Measurements from ENCODE around the gene GRIK2. TPM values are rescaled to one million over a fixed set of nuclear protein-coding genes. Genes with fewer than 3 reads are reported as not detected.

The GRIK2 gene
- total RNA-seq, 1 donor from 2014 or later: 2.5 TPM

- Histone ChIP-seq H3K9ac (ENCODE audit: low read length) (no peak overlapping the region), H3K27me3 (ENCODE audit: insufficient read depth, low read length) (no peaks in the 10 kb centered on the region), H2AFZ (ENCODE audit: low read depth, low read length) (no peak overlapping the region), H3K36me3 (ENCODE audit: insufficient read depth, low read length) (no peaks in the 10 kb centered on the region), H4K20me1 (ENCODE audit: insufficient read depth, low read length) (no peaks in the 10 kb centered on the region), H3K27ac (ENCODE audit: low read depth, low read length) (no peak overlapping the region), H3K79me2 (ENCODE audit: insufficient read depth, low read length) (no peaks in the 10 kb centered on the region), H3K4me3 (ENCODE audit: insufficient read depth, low read depth, low read length) (no peak overlapping the region), H3K4me2 (ENCODE audit: low read length) (no peak overlapping the region), H3K9me3 (ENCODE audit: insufficient read depth, low read depth, low read length) (no peaks in the 10 kb centered on the region), H3K4me1 (ENCODE audit: insufficient read depth, low read length) (no peaks in the 10 kb centered on the region)
- H3K4me3 Mint-ChIP-seq (ENCODE audit: unreplicated experiment): no peak overlapping the region
- no peaks in the 10 kb centered on the region for H3K9me3 Mint-ChIP-seq (ENCODE audit: unreplicated experiment)
- no peak overlapping the region for H3K27ac Mint-ChIP-seq (ENCODE audit: unreplicated experiment)
- H3K27me3 Mint-ChIP-seq (ENCODE audit: low read depth, unreplicated experiment): no peaks in the 10 kb centered on the region
- DNase-seq (ENCODE audit: low read depth): no peak
- H3K36me3 Mint-ChIP-seq (ENCODE audit: low read depth, unreplicated experiment): no peaks in the 10 kb centered on the region
- TF ChIP-seq CTCF (IDR thresholded peaks at IDR 0.05; ENCODE audit: insufficient read depth, low read depth, low read length): no peak
- no peak for TF ChIP-seq EZH2 (IDR thresholded peaks at IDR 0.05; ENCODE audit: insufficient read depth, low read length)
- H3K4me1 Mint-ChIP-seq (ENCODE audit: low read depth, unreplicated experiment): no peaks in the 10 kb centered on the region
- no peak for FAIRE-seq
Observed at GRCh38 chr6:101747160-101747559, 353.7 kb downstream of the GRIK2 start.

- H3K27me3 Mint-ChIP-seq (ENCODE audit: low read depth, unreplicated experiment): no peaks in the 10 kb centered on the region
- H3K4me3 Mint-ChIP-seq (ENCODE audit: unreplicated experiment): no peak overlapping the region
- Histone ChIP-seq H4K20me1 (ENCODE audit: insufficient read depth, low read length) (no peaks in the 10 kb centered on the region), H3K9me3 (ENCODE audit: insufficient read depth, low read depth, low read length) (no peaks in the 10 kb centered on the region), H3K4me3 (ENCODE audit: insufficient read depth, low read depth, low read length) (no peak overlapping the region), H3K4me1 (ENCODE audit: insufficient read depth, low read length) (no peaks in the 10 kb centered on the region), H3K9ac (ENCODE audit: low read length) (no peak overlapping the region), H3K79me2 (ENCODE audit: insufficient read depth, low read length) (no peaks in the 10 kb centered on the region), H3K36me3 (ENCODE audit: insufficient read depth, low read length) (no peaks in the 10 kb centered on the region), H3K27me3 (ENCODE audit: insufficient read depth, low read length) (no peaks in the 10 kb centered on the region), H2AFZ (ENCODE audit: low read depth, low read length) (no peak overlapping the region), H3K4me2 (ENCODE audit: low read length) (no peak overlapping the region), H3K27ac (ENCODE audit: low read depth, low read length) (no peak overlapping the region)
- no peaks in the 10 kb centered on the region for H3K4me1 Mint-ChIP-seq (ENCODE audit: low read depth, unreplicated experiment)
- no peaks in the 10 kb centered on the region for H3K9me3 Mint-ChIP-seq (ENCODE audit: unreplicated experiment)
- FAIRE-seq: no peak
- no peak for DNase-seq (ENCODE audit: low read depth)
- no peak for TF ChIP-seq EZH2 (IDR thresholded peaks at IDR 0.05; ENCODE audit: insufficient read depth, low read length)
- H3K27ac Mint-ChIP-seq (ENCODE audit: unreplicated experiment): no peak overlapping the region
- H3K36me3 Mint-ChIP-seq (ENCODE audit: low read depth, unreplicated experiment): no peaks in the 10 kb centered on the region
Observed at GRCh38 chr6:101747716-101748115, 354.2 kb downstream of the GRIK2 start.

- no peaks in the 10 kb centered on the region for H3K36me3 Mint-ChIP-seq (ENCODE audit: low read depth, unreplicated experiment)
- no peak overlapping the region for H3K27ac ChIP-seq (ENCODE audit: low read depth, low read length)
- H3K4me1 Mint-ChIP-seq (ENCODE audit: low read depth, unreplicated experiment): no peaks in the 10 kb centered on the region
- TF ChIP-seq CTCF (IDR thresholded peaks at IDR 0.05; ENCODE audit: insufficient read depth, low read depth, low read length) (no peak), EZH2 (IDR thresholded peaks at IDR 0.05; ENCODE audit: insufficient read depth, low read length) (no peak)
- no peak overlapping the region for H3K4me3 Mint-ChIP-seq (ENCODE audit: unreplicated experiment)
- no peak overlapping the region for H2AFZ ChIP-seq (ENCODE audit: low read depth, low read length)
- no peaks in the 10 kb centered on the region for H3K79me2 ChIP-seq (ENCODE audit: insufficient read depth, low read length)
- H3K4me3 ChIP-seq (ENCODE audit: insufficient read depth, low read depth, low read length): no peak overlapping the region
- no peaks in the 10 kb centered on the region for H3K36me3 ChIP-seq (ENCODE audit: insufficient read depth, low read length)
- H3K27me3 ChIP-seq (ENCODE audit: insufficient read depth, low read length): no peaks in the 10 kb centered on the region
- no peak for FAIRE-seq
- no peaks in the 10 kb centered on the region for H3K9me3 ChIP-seq (ENCODE audit: insufficient read depth, low read depth, low read length)
- no peak for DNase-seq (ENCODE audit: low read depth)
- no peak overlapping the region for H3K9ac ChIP-seq (ENCODE audit: low read length)
- H3K4me1 ChIP-seq (ENCODE audit: insufficient read depth, low read length): no peaks in the 10 kb centered on the region
- no peaks in the 10 kb centered on the region for H3K9me3 Mint-ChIP-seq (ENCODE audit: unreplicated experiment)
- no peaks in the 10 kb centered on the region for H4K20me1 ChIP-seq (ENCODE audit: insufficient read depth, low read length)
- no peaks in the 10 kb centered on the region for H3K27me3 Mint-ChIP-seq (ENCODE audit: low read depth, unreplicated experiment)
- H3K4me2 ChIP-seq (ENCODE audit: low read length): no peak overlapping the region
- no peak overlapping the region for H3K27ac Mint-ChIP-seq (ENCODE audit: unreplicated experiment)
Observed at GRCh38 chr6:101755931-101756330, 362.4 kb downstream of the GRIK2 start.
